GM19239 (cell line): ENCODE measurements around the gene SLC66A2.
"Not testable (repeated sequence)": the region's sequence is repeated elsewhere in the genome, so short reads cannot be mapped to it uniquely, and the experiment has no call there.

Experiments
- DNase-seq: peaks from one replicate; pipeline ENCODE4 v3.0.0; 2011; ENCODE audit warnings: low spot score; ENCODE audit not compliant: insufficient read length
- FAIRE-seq: peaks from 2 replicates; lab custom pipeline; 2011; peaks lifted over from hg19 to GRCh38; lab: Jason Lieb, UNC

The SLC66A2 gene

GRCh38 chr18:79872527-79873444 lies 78.7 kb downstream of the SLC66A2 start:
- FAIRE-seq, result no peak
- DNase-seq, result no peak

GRCh38 chr18:79871481-79872091 lies 79.9 kb downstream of the SLC66A2 start:
- no peak for FAIRE-seq
- no peak for DNase-seq

- DNase-seq (no peak), FAIRE-seq (no peak)
These were observed 80.4 kb downstream of the SLC66A2 start for GRCh38 chr18:79871026-79871390.

- DNase-seq, result no peak
- no peak for FAIRE-seq
These were observed 81.0 kb downstream of the SLC66A2 start for GRCh38 chr18:79870301-79871025.

GRCh38 chr18:79869591-79870300 lies 81.7 kb downstream of the SLC66A2 start:
- no peak for FAIRE-seq
- no peak for DNase-seq

- FAIRE-seq (no peak), DNase-seq (no peak)
These were observed 82.5 kb downstream of the SLC66A2 start for GRCh38 chr18:79868811-79869541.

- DNase-seq (no peak), FAIRE-seq (no peak)
These were observed 83.2 kb downstream of the SLC66A2 start for GRCh38 chr18:79868168-79868784.

- FAIRE-seq (no peak), DNase-seq (no peak)
These were observed 83.8 kb downstream of the SLC66A2 start for GRCh38 chr18:79867666-79868065.

GRCh38 chr18:79866889-79867574 lies 84.4 kb downstream of the SLC66A2 start:
- FAIRE-seq (no peak), DNase-seq (no peak)

- DNase-seq, FAIRE-seq: not testable (repeated sequence)
These were observed 85.5 kb downstream of the SLC66A2 start for GRCh38 chr18:79865951-79866350.

GRCh38 chr18:79864955-79865354 lies 86.5 kb downstream of the SLC66A2 start:
- DNase-seq, FAIRE-seq: not testable (repeated sequence)

GRCh38 chr18:79864006-79864725 lies 87.3 kb downstream of the SLC66A2 start:
- no peak for DNase-seq
- FAIRE-seq, result no peak

- no peak for FAIRE-seq
- no peak for DNase-seq
These were observed 88.1 kb downstream of the SLC66A2 start for GRCh38 chr18:79863161-79864005.

- FAIRE-seq (no peak), DNase-seq (no peak)
These were observed 88.9 kb downstream of the SLC66A2 start for GRCh38 chr18:79862562-79862961.

- no peak for DNase-seq
- no peak for FAIRE-seq
These were observed 89.8 kb downstream of the SLC66A2 start for GRCh38 chr18:79861687-79862086.

- no peak for DNase-seq
- FAIRE-seq, result no peak
These were observed 92.1 kb downstream of the SLC66A2 start for GRCh38 chr18:79859314-79859713.

- no peak for DNase-seq
- no peak for FAIRE-seq
These were observed 94.3 kb downstream of the SLC66A2 start for GRCh38 chr18:79857082-79857671.
